H1 (cell line): ENCODE measurements around the gene SAPCD1. TPM values are rescaled to one million over a fixed set of nuclear protein-coding genes. Genes with fewer than 3 reads are reported as not detected.
A peak's percentile ranks its signal among the peaks of the same experiment; 100 is the strongest.

Experiments
- CTCF ChIA-PET: fragments of 300-600 bp; sonication (Branson Sonifier 250); formaldehyde crosslinking; loops from one replicate; lab custom pipeline; 2021; ENCODE audit not compliant: partially characterized antibody; lab: Charles Lee
- POLR2A ChIA-PET: fragments of 300-600 bp; sonication (Branson Sonifier 250); formaldehyde crosslinking; loops from one replicate; lab custom pipeline; 2021; ENCODE audit warnings: inconsistent platforms; ENCODE audit not compliant: partially characterized antibody; lab: Charles Lee
- DNase-seq, 2 experiments: peaks; one replicate each; pipeline versions ENCODE4 v3.0.0 to v3.0.0-alpha.2; 2010 to 2022; ENCODE audit warnings: low spot score in 2 of 2, low read depth in 1 of 2, mixed read lengths in 1 of 2
- FAIRE-seq: peaks from 2 replicates; lab custom pipeline; 2011; peaks lifted over from hg19 to GRCh38; lab: Jason Lieb, UNC
- H2AFZ ChIP-seq: 2 replicates; pipeline ENCODE4 v1.8.1; 2012; ENCODE audit warnings: low read length, inconsistent platforms
- H2AK5ac ChIP-seq: 2 replicates; pipeline ENCODE4 v1.6.1; 2013; ENCODE audit warnings: low read depth, low read length
- H2BK120ac ChIP-seq: replicated peaks from 2 replicates; pipeline ENCODE3; 2013; ENCODE audit warnings: low read depth, low read length, inconsistent platforms
- H2BK12ac ChIP-seq: 2 replicates; pipeline ENCODE4 v1.6.1; 2013; ENCODE audit warnings: low read depth, low read length
- H2BK15ac ChIP-seq: 2 replicates; pipeline ENCODE4 v1.6.1; 2013; ENCODE audit warnings: low read length
- H2BK20ac ChIP-seq: 2 replicates; pipeline ENCODE4 v1.6.1; 2013; ENCODE audit warnings: low read length
- H2BK5ac ChIP-seq: 2 replicates; pipeline ENCODE4 v1.6.1; 2013; ENCODE audit warnings: low read depth, low read length
- H3K14ac ChIP-seq: 2 replicates; pipeline ENCODE4 v1.6.1; 2013; ENCODE audit warnings: inconsistent platforms; ENCODE audit not compliant: insufficient read length
- H3K18ac ChIP-seq: 2 replicates; pipeline ENCODE4 v1.6.1; 2013; ENCODE audit warnings: low read length; ENCODE audit errors: extremely low read depth
- H3K23ac ChIP-seq: 2 replicates; pipeline ENCODE4 v1.6.1; 2013; ENCODE audit warnings: inconsistent platforms; ENCODE audit not compliant: insufficient read length
- H3K23me2 ChIP-seq: 2 replicates; pipeline ENCODE4 v1.6.1; 2013; ENCODE audit warnings: low read depth, low read length
- H3K27ac ChIP-seq: 2 replicates; pipeline ENCODE4 v1.6.1; 2011; ENCODE audit warnings: low read depth, low read length, inconsistent platforms
- H3K27me3 ChIP-seq, 4 experiments: replicated peaks in 1 of 4; 1 replicate in 1 of 4; 2 replicates in 3 of 4; pipeline versions ENCODE4 v1.6.1 to v1.8.1; 2011 to 2013; ENCODE audit warnings: low read length in 3 of 4, mild to moderate bottlenecking in 3 of 4, inconsistent platforms in 2 of 4, mixed read lengths in 2 of 4, moderate library complexity in 1 of 4; ENCODE audit not compliant: control insufficient read depth in 3 of 4, insufficient read depth in 3 of 4; ENCODE audit errors: extremely low read depth in 1 of 4
- H3K36me3 ChIP-seq, 4 experiments: 2 replicates each; pipeline versions ENCODE4 v1.6.1 to v1.8.1; 2011 to 2013; ENCODE audit warnings: mild to moderate bottlenecking in 4 of 4, low read length in 3 of 4, moderate library complexity in 2 of 4, control low read depth in 1 of 4, inconsistent platforms in 1 of 4; ENCODE audit not compliant: insufficient read depth in 4 of 4, control insufficient read depth in 2 of 4
- H3K4ac ChIP-seq: replicated peaks from 2 replicates; pipeline ENCODE3; 2013; ENCODE audit warnings: low read length, low read depth, mixed read lengths, inconsistent platforms; ENCODE audit not compliant: insufficient read length
- H3K4me1 ChIP-seq, 4 experiments: replicated peaks in 1 of 4; 1 replicate in 1 of 4; 2 replicates in 3 of 4; pipeline versions ENCODE4 v1.6.1 to v1.8.1; 2011 to 2013; ENCODE audit warnings: low read length in 3 of 4, inconsistent platforms in 2 of 4, mixed read lengths in 1 of 4; ENCODE audit not compliant: insufficient read depth in 4 of 4, control insufficient read depth in 3 of 4
- H3K4me2 ChIP-seq, 2 experiments: 2 replicates each; pipeline versions ENCODE4 v1.6.1 to v1.8.1; 2011 to 2013; ENCODE audit warnings: low read depth in 2 of 2, low read length in 2 of 2, control low read depth in 1 of 2, inconsistent platforms in 1 of 2, mild to moderate bottlenecking in 1 of 2; ENCODE audit not compliant: insufficient read depth in 1 of 2
- H3K4me3 ChIP-seq, 4 experiments: fragments of 200-600, 300-600 bp in 1 of 4; sonication (generic), shearing (Covaris generic), sonication (Bioruptor Twin) in 1 of 4; 2 replicates each; pipeline versions ENCODE4 v1.5.1 to v1.8.1; 2011 to 2016; ENCODE audit warnings: low read length in 4 of 4, low read depth in 3 of 4, control low read depth in 2 of 4, inconsistent platforms in 2 of 4, mild to moderate bottlenecking in 2 of 4, mixed read lengths in 1 of 4, moderate library complexity in 1 of 4; ENCODE audit not compliant: insufficient read depth in 2 of 4; ENCODE audit errors: extremely low read depth in 1 of 4
- H3K56ac ChIP-seq: replicated peaks from 2 replicates; pipeline ENCODE3; 2013; ENCODE audit warnings: low read depth, mild to moderate bottlenecking, mixed read lengths, low read length, inconsistent platforms; ENCODE audit not compliant: insufficient read length
- H3K79me1 ChIP-seq: 2 replicates; pipeline ENCODE4 v1.6.1; 2013; ENCODE audit warnings: low read depth, low read length, control low read depth
- H3K79me2 ChIP-seq, 2 experiments: 2 replicates each; pipeline versions ENCODE4 v1.6.1 to v1.8.1; 2012 to 2013; ENCODE audit warnings: low read length in 2 of 2, mild to moderate bottlenecking in 2 of 2, inconsistent platforms in 1 of 2; ENCODE audit not compliant: insufficient read depth in 2 of 2, control insufficient read depth in 1 of 2
- H3K9ac ChIP-seq, 4 experiments: replicated peaks in 1 of 4; 1 replicate in 1 of 4; 2 replicates in 3 of 4; pipeline versions ENCODE4 v1.6.1 to v1.8.1; 2011 to 2013; ENCODE audit warnings: low read depth in 3 of 4, low read length in 3 of 4, control low read depth in 2 of 4, mild to moderate bottlenecking in 2 of 4, moderate library complexity in 2 of 4, inconsistent platforms in 1 of 4; ENCODE audit errors: extremely low read depth in 1 of 4
- H3K9me3 ChIP-seq, 2 experiments: 2 replicates each; pipeline versions ENCODE4 v1.6.1 to v1.8.1; 2012 to 2013; ENCODE audit warnings: mild to moderate bottlenecking in 2 of 2, moderate library complexity in 2 of 2, control low read depth in 1 of 2, inconsistent platforms in 1 of 2, low read depth in 1 of 2, low read length in 1 of 2, mixed read lengths in 1 of 2; ENCODE audit not compliant: insufficient read depth in 2 of 2
- H4K20me1 ChIP-seq, 2 experiments: replicated peaks in 1 of 2; 2 replicates each; pipeline versions ENCODE3 to v1.8.1; 2011 to 2013; ENCODE audit warnings: inconsistent platforms in 2 of 2, low read length in 2 of 2, mild to moderate bottlenecking in 1 of 2; ENCODE audit not compliant: insufficient read depth in 2 of 2, control insufficient read depth in 1 of 2
- H4K5ac ChIP-seq: 2 replicates; pipeline ENCODE4 v1.6.1; 2013; ENCODE audit warnings: low read length, low read depth, mixed read lengths, inconsistent platforms; ENCODE audit not compliant: insufficient read length
- H4K8ac ChIP-seq: 2 replicates; pipeline ENCODE4 v1.8.0; 2013; ENCODE audit warnings: mild to moderate bottlenecking, moderate library complexity, low read length, inconsistent platforms; ENCODE audit not compliant: insufficient read depth; ENCODE audit errors: extremely low read depth
- H4K91ac ChIP-seq: replicated peaks from 2 replicates; pipeline ENCODE3; 2013; ENCODE audit warnings: low read length, mixed read lengths, inconsistent platforms; ENCODE audit not compliant: insufficient read length
- CTCF ChIP-seq, 3 experiments: IDR thresholded peaks; 1 replicate in 2 of 3; 2 replicates in 1 of 3; pipeline versions ENCODE4 v1.5.1 to v1.6.1; 2011; ENCODE audit warnings: low read length in 3 of 3, mild to moderate bottlenecking in 3 of 3, inconsistent platforms in 2 of 3, low read depth in 1 of 3, moderate library complexity in 1 of 3; ENCODE audit not compliant: insufficient read depth in 1 of 3; ENCODE audit errors: control extremely low read depth in 1 of 3
- EZH2 ChIP-seq: fragments of 200-600 bp; sonication (generic); IDR thresholded peaks from 2 replicates; pipeline ENCODE4 v1.7.1; 2012; ENCODE audit warnings: low read depth, mild to moderate bottlenecking, moderate library complexity, low read length, inconsistent platforms; ENCODE audit not compliant: severe bottlenecking
- GABPA ChIP-seq: IDR thresholded peaks from 2 replicates; pipeline ENCODE4 v1.6.1; 2011; ENCODE audit warnings: mild to moderate bottlenecking, low read length, moderate library complexity, borderline replicate concordance; ENCODE audit not compliant: insufficient read depth
- HDAC6 ChIP-seq: IDR thresholded peaks from one replicate; pipeline ENCODE4 v1.7.1; 2012; ENCODE audit warnings: low read depth, mild to moderate bottlenecking, inconsistent platforms, low read length, moderate library complexity
- RAD21 ChIP-seq, 2 experiments: IDR thresholded peaks in 1 of 2; conservative IDR thresholded peaks in 1 of 2; 2 replicates each; pipeline ENCODE4 v1.6.1; 2011; ENCODE audit warnings: low read depth in 2 of 2, low read length in 2 of 2, improper control_type of control experiment in 1 of 2, inconsistent platforms in 1 of 2, mild to moderate bottlenecking in 1 of 2, moderate library complexity in 1 of 2
- USF2 ChIP-seq: IDR thresholded peaks from 2 replicates; pipeline ENCODE4 v1.6.1; 2011; ENCODE audit warnings: low read length, improper control_type of control experiment
- WGBS, 2 experiments: shearing (Covaris generic) in 1 of 2; methylation state at CpG; one replicate each; pipeline versions ENCODE4 v1.1.6 to v1.1.7; 2013 to 2015; ENCODE audit warnings: low lambda C conversion rate in 2 of 2, mixed read lengths in 2 of 2, inconsistent platforms in 1 of 2, low coverage in 1 of 2, missing lambda C conversion rate in 1 of 2; ENCODE audit not compliant: insufficient replicate concordance in 2 of 2, insufficient coverage in 1 of 2, insufficient read length in 1 of 2; ENCODE audit errors: extremely low coverage in 1 of 2, missing lambda C conversion rate in 1 of 2; 5-methylcytosine and 5-hydroxymethylcytosine counted together
- polyA plus RNA-seq, 7 experiments: library from polyadenylated mRNA; depleted of rRNA in 3 of 7; stranded (reverse) in 5 of 7; unstranded in 2 of 7; fragments of >200 nt in 5 of 7; fragments of 200-250 nt in 2 of 7; gene quantifications; 1 replicate in 5 of 7; 2 replicates in 1 of 7; 4 replicates in 1 of 7; pipeline versions ENCODE4 v1.2.1 to v1.2.3, GENCODE V29; 2011 to 2013; ENCODE audit warnings: missing spikeins in 2 of 7, mixed read lengths in 2 of 7
- total RNA-seq: library from RNA; stranded (reverse); fragmentation: NEBNext Ultra II Directional; extraction: Animal tissue kit (Norgen Biotek cat#: 25700); gene quantifications from 2 replicates; pipeline ENCODE4 v1.2.1, GENCODE V29; 2021

The SAPCD1 gene
- total and polyA plus RNA-seq, 2 of the 8 experiments (the other 6 are each of a cell fraction or from before 2014, with no cell fraction given): 3.1 to 5.9 TPM

- no peak overlapping the region for H2AFZ ChIP-seq
- H3K27ac ChIP-seq: no peak overlapping the region
- TF ChIP-seq HDAC6 (no peak), EZH2 (no peak), USF2 (no peak), GABPA (no peak), RAD21 (IDR thresholded peaks at IDR 0.05 in 1 of 2, conservative IDR thresholded peaks at IDR 0.05 in 1 of 2; ENCODE audit: low read depth in 2 of 2, low read length in 2 of 2) (no peak), CTCF (IDR thresholded peaks at IDR 0.05; ENCODE audit: control extremely low read depth in 1 of 3, insufficient read depth in 1 of 3, low read depth in 1 of 3, low read length in 3 of 3) (no peak)
Measured at GRCh38 chr6:31794294-31794865, 31.9 kb downstream of the SAPCD1 start.

More at GRCh38 chr6:31794294-31794865, 31.9 kb downstream of the SAPCD1 start:
- H3K4me3 ChIP-seq: peak overlapping the region; percentile 82 to 95 (median 90)
- CTCF ChIA-PET: interaction anchor here (0.5 to 5.9 kb wide), 9 partner anchors 12 to 69 kb away, joined by 3 to 28 read pairs (median 7); partner anchors contain the start of genes HSPA1A, HSPA1B, HSPA1L and LSM2
- H2BK120ac ChIP-seq: no peak overlapping the region
- no peaks in the 10 kb centered on the region for H3K27me3 ChIP-seq
- no peak overlapping the region for H3K14ac ChIP-seq
- H2BK15ac ChIP-seq: no peak overlapping the region
- DNase-seq (no peak), FAIRE-seq (no peak)
- 11% methylated on average over 5 of the region's 7 CpGs; no CpG with 5 or more reads in 1 of the 2 experiments for WGBS, 2 experiments
- no peak overlapping the region for H3K56ac ChIP-seq
- peak overlapping the region; percentile 29 for H4K91ac ChIP-seq
- peak overlapping the region in 3 of 4 experiments; percentile 77 to 96 (median 94); a peak in 6 of 7 replicates for H3K9ac ChIP-seq
- peaks cover 5% of the 10 kb centered on the region; the same call in 1 of the 2 replicates for H3K23me2 ChIP-seq
- no peak overlapping the region for H3K18ac ChIP-seq
- no peak overlapping the region for H2AK5ac ChIP-seq
- H3K79me1 ChIP-seq: peaks cover 3% of the 10 kb centered on the region; the same call in 1 of the 2 replicates
- H3K79me2 ChIP-seq: peaks cover 0 to 19% of the 10 kb centered on the region in 2 experiments; a peak in 2 of 4 replicates
- no peaks in the 10 kb centered on the region for H3K9me3 ChIP-seq
- H2BK12ac ChIP-seq: no peak overlapping the region
- POLR2A ChIA-PET: interaction anchor here (1.1 to 7.6 kb wide), 17 partner anchors 9 to 253 kb away, joined by 3 to 81 read pairs (median 7); partner anchors contain the start of genes HSPA1A, HSPA1B, HSPA1L and LSM2
- no peak overlapping the region for H3K23ac ChIP-seq
- H2BK20ac ChIP-seq: no peak overlapping the region
- peak overlapping the region; percentile 89 to 94 for H3K4me2 ChIP-seq
- H4K5ac ChIP-seq: no peak overlapping the region
- peaks cover 1 to 6% of the 10 kb centered on the region in 2 experiments for H4K20me1 ChIP-seq
- H3K4ac ChIP-seq: no peak overlapping the region
- H3K4me1 ChIP-seq: peaks cover 0 to 2% (median under 1%) of the 10 kb centered on the region in 4 experiments; a peak in 3 of 7 replicates
- H3K36me3 ChIP-seq: peaks cover 2 to 40% (median 15%) of the 10 kb centered on the region in 4 experiments; a peak in 6 of 8 replicates
- H4K8ac ChIP-seq: no peak overlapping the region
- 0 out of 2 replicates have a peak overlapping the region, but pooled peaks have one; percentile 73 for H2BK5ac ChIP-seq
